HL-60/S4 treated with phorbol 12-myristate 13-acetate at 8.2 ng/mL for 4 days and 3 days (cell line): Measurements from ENCODE around the gene OVCH1.
"Not testable (repeated sequence)": the region's sequence is repeated elsewhere in the genome, so short reads cannot be mapped to it uniquely, and the experiment has no call there.

ENCODE experiments used
- in situ Hi-C: fragments of 300-500 bp; cut with MboI; formaldehyde crosslinking; loops from 2 replicates; pipeline ENCODE4 v1.15.0; 2022; ENCODE audit warnings: low sequenced_read_pairs

OVCH1 gene

GRCh38 chr12:29508949-29509348 lies 11.5 kb upstream of the OVCH1 start:
- in situ Hi-C loops = no loop called here

GRCh38 chr12:29505122-29505521 lies 7.6 kb upstream of the OVCH1 start:
- in situ Hi-C loops = no loop called here

GRCh38 chr12:29503283-29503682 lies 5.8 kb upstream of the OVCH1 start:
- in situ Hi-C loops = no loop called here

GRCh38 chr12:29499235-29499634 lies 1.7 kb upstream of the OVCH1 start:
- in situ Hi-C loops = no loop called here

GRCh38 chr12:29492891-29493290 lies 4.6 kb downstream of the OVCH1 start:
- in situ Hi-C loops = no loop called here

GRCh38 chr12:29486972-29487371 lies 10.5 kb downstream of the OVCH1 start:
- in situ Hi-C loops = no loop called here

GRCh38 chr12:29463198-29463597 lies 34.3 kb downstream of the OVCH1 start:
- in situ Hi-C loops = no loop called here

GRCh38 chr12:29460082-29460481 lies 37.4 kb downstream of the OVCH1 start:
- in situ Hi-C loops = no loop called here

- in situ Hi-C loops = no loop called here
Observed at GRCh38 chr12:29455087-29455486, 42.4 kb downstream of the OVCH1 start.

- in situ Hi-C loops = no loop called here
Observed at GRCh38 chr12:29451888-29452287, 45.6 kb downstream of the OVCH1 start.

- in situ Hi-C loops = no loop called here
Observed at GRCh38 chr12:29448157-29448556, 49.3 kb downstream of the OVCH1 start.

- in situ Hi-C loops = no loop called here
Observed at GRCh38 chr12:29447285-29447975, 50.1 kb downstream of the OVCH1 start.

- in situ Hi-C loops = no loop called here
Observed at GRCh38 chr12:29439506-29439905, 58.0 kb downstream of the OVCH1 start.

- in situ Hi-C loops = no loop called here
Observed at GRCh38 chr12:29438752-29439408, 58.6 kb downstream of the OVCH1 start.

GRCh38 chr12:29437575-29437974 lies 59.9 kb downstream of the OVCH1 start:
- in situ Hi-C loops = no loop called here

GRCh38 chr12:29436815-29437214 lies 60.7 kb downstream of the OVCH1 start:
- in situ Hi-C loops = not testable (repeated sequence)

GRCh38 chr12:29431513-29431912 lies 66.0 kb downstream of the OVCH1 start:
- in situ Hi-C loops = no loop called here

- in situ Hi-C loops = no loop called here
Observed at GRCh38 chr12:29430716-29431044, 66.8 kb downstream of the OVCH1 start.

- in situ Hi-C loops = no loop called here
Observed at GRCh38 chr12:29429999-29430715, 67.3 kb downstream of the OVCH1 start.

GRCh38 chr12:29428633-29429032 lies 68.9 kb downstream of the OVCH1 start:
- in situ Hi-C loops = no loop called here

- in situ Hi-C loops = no loop called here
Observed at GRCh38 chr12:29427964-29428363, 69.5 kb downstream of the OVCH1 start.

- in situ Hi-C loops = no loop called here
Observed at GRCh38 chr12:29426498-29426897, 71.0 kb downstream of the OVCH1 start.
